ENCODE results near the gene SERPINA1. TPM values are rescaled to one million over a fixed set of nuclear protein-coding genes. Genes with fewer than 3 reads are reported as not detected.
"Not testable (repeated sequence)": the region's sequence is repeated elsewhere in the genome, so short reads cannot be mapped to it uniquely, and the experiment has no call there.

SERPINA1 gene
- total and polyA plus RNA-seq, 4 donors = 10,220 to 47,972 (median 25,583) TPM

DNA sequence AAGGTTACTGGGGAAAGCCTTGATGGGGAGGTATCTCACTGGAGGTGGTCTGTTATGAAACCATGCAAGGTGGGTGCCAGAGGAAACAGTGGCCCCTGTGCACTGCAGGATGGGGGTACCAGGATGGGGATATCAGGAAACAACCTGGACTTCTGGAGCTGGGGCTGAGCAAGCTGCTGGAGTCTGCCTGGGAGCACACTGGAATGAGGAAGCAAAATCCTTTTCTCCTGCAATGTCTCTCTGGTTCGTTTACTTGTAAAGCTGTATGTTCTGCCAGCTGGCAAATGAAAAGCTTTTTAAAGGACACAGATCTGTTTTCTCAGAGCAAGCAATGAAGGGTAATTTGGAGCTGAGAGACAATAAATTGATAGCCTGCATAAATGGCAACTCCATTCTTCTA is 23.2 kb upstream of the SERPINA1 start:
- no peaks in the 10 kb centered on the region for H3K36me3 ChIP-seq (ENCODE audit: control insufficient read depth in 4 of 4, insufficient read depth in 3 of 4, low read depth in 1 of 4, low read length in 3 of 4)
- no peaks in the 10 kb centered on the region for H3K9me3 ChIP-seq (ENCODE audit: control insufficient read depth in 4 of 4, low read length in 3 of 4)
- no peaks in the 10 kb centered on the region for H3K27me3 ChIP-seq (ENCODE audit: control insufficient read depth in 4 of 4, insufficient read depth in 4 of 4, low read length in 3 of 4)
- H3K4me1 ChIP-seq (ENCODE audit: control insufficient read depth in 4 of 4, insufficient read depth in 4 of 4, low read length in 3 of 4) = peaks cover 1 to 34% (median 29%) of the 10 kb centered on the region in 4 donors
- TF ChIP-seq GABPA (IDR thresholded peaks at IDR 0.05 in 1 of 2, conservative IDR thresholded peaks at IDR 0.05 in 1 of 2) (no peak), HNF4G (IDR thresholded peaks at IDR 0.05) (no peak), RAD21 (IDR thresholded peaks at IDR 0.05) (peak; percentile 36 to 52), TAF1 (conservative IDR thresholded peaks at IDR 0.05) (peak; percentile 58), YY1 (IDR thresholded peaks at IDR 0.05) (peak; percentile 62), RXRA (IDR thresholded peaks at IDR 0.05) (peak; percentile 10 to 64), JUND (IDR thresholded peaks at IDR 0.05) (peak in 1 of 2 donors; percentile 29), EGR1 (IDR thresholded peaks at IDR 0.05; ENCODE audit: low read depth in 2 of 2) (peak in 1 of 2 donors; percentile 25), HNF4A (conservative IDR thresholded peaks at IDR 0.05) (peak; percentile 49 to 58), FOXA2 (IDR thresholded peaks at IDR 0.05) (peak; percentile 5)
- TF ChIP-seq, protein P1, sequence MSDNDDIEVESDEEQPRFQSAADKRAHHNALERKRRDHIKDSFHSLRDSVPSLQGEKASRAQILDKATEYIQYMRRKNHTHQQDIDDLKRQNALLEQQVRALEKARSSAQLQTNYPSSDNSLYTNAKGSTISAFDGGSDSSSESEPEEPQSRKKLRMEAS (IDR thresholded peaks at IDR 0.05) = peak; percentile 39
- TF ChIP-seq, protein P2, sequence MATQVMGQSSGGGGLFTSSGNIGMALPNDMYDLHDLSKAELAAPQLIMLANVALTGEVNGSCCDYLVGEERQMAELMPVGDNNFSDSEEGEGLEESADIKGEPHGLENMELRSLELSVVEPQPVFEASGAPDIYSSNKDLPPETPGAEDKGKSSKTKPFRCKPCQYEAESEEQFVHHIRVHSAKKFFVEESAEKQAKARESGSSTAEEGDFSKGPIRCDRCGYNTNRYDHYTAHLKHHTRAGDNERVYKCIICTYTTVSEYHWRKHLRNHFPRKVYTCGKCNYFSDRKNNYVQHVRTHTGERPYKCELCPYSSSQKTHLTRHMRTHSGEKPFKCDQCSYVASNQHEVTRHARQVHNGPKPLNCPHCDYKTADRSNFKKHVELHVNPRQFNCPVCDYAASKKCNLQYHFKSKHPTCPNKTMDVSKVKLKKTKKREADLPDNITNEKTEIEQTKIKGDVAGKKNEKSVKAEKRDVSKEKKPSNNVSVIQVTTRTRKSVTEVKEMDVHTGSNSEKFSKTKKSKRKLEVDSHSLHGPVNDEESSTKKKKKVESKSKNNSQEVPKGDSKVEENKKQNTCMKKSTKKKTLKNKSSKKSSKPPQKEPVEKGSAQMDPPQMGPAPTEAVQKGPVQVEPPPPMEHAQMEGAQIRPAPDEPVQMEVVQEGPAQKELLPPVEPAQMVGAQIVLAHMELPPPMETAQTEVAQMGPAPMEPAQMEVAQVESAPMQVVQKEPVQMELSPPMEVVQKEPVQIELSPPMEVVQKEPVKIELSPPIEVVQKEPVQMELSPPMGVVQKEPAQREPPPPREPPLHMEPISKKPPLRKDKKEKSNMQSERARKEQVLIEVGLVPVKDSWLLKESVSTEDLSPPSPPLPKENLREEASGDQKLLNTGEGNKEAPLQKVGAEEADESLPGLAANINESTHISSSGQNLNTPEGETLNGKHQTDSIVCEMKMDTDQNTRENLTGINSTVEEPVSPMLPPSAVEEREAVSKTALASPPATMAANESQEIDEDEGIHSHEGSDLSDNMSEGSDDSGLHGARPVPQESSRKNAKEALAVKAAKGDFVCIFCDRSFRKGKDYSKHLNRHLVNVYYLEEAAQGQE (IDR thresholded peaks at IDR 0.05) = peak; percentile 41
- TF ChIP-seq, protein P3, sequence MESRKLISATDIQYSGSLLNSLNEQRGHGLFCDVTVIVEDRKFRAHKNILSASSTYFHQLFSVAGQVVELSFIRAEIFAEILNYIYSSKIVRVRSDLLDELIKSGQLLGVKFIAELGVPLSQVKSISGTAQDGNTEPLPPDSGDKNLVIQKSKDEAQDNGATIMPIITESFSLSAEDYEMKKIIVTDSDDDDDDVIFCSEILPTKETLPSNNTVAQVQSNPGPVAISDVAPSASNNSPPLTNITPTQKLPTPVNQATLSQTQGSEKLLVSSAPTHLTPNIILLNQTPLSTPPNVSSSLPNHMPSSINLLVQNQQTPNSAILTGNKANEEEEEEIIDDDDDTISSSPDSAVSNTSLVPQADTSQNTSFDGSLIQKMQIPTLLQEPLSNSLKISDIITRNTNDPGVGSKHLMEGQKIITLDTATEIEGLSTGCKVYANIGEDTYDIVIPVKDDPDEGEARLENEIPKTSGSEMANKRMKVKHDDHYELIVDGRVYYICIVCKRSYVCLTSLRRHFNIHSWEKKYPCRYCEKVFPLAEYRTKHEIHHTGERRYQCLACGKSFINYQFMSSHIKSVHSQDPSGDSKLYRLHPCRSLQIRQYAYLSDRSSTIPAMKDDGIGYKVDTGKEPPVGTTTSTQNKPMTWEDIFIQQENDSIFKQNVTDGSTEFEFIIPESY (IDR thresholded peaks at IDR 0.05) = no peak
- peak overlapping the region; percentile 62 to 77 for H3K27ac ChIP-seq (ENCODE audit: low read depth in 1 of 2, low read length in 2 of 2)
- no peak overlapping the region for H3K9ac ChIP-seq (ENCODE audit: low read depth in 1 of 2, low read length in 2 of 2)
- peak overlapping the region in 2 of 3 donors; percentile 15 to 31 for H3K4me3 ChIP-seq (ENCODE audit: low read depth in 1 of 3, low read length in 3 of 3)
- 9% methylated on average over 1 of the region's 1 CpG for WGBS
- no peak for DNase-seq (ENCODE audit: low spot score)

DNA sequence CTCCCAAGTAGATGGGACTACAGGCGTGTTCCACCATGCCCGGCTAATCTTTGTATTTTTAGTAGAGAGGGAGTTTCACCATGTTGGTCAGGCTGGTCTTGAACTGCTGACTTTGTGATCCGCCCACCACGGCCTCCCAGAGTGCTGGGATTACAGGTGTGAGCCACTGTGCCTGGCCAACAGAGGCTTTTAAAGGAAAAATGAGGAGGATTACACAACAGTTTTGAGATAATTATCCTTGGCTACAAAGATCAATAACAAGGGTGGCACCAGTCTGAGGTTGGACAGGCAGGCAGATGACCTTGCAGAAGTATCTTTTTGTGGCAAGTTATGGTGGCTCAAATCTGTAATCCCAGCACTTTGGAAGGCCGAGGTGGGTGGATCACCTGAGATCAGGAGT is 21.0 kb upstream of the SERPINA1 start:
- not testable (repeated sequence) for H3K36me3 ChIP-seq (ENCODE audit: control insufficient read depth in 4 of 4, insufficient read depth in 3 of 4, low read depth in 1 of 4, low read length in 3 of 4); H3K4me3 ChIP-seq (ENCODE audit: low read depth in 1 of 3, low read length in 3 of 3); H3K9me3 ChIP-seq (ENCODE audit: control insufficient read depth in 4 of 4, low read length in 3 of 4); H3K27me3 ChIP-seq (ENCODE audit: control insufficient read depth in 4 of 4, insufficient read depth in 4 of 4, low read length in 3 of 4); DNase-seq (ENCODE audit: low spot score); H3K9ac ChIP-seq (ENCODE audit: low read depth in 1 of 2, low read length in 2 of 2)
- 67% methylated on average over 5 of the region's 5 CpGs for WGBS
- H3K4me1 ChIP-seq (ENCODE audit: control insufficient read depth in 4 of 4, insufficient read depth in 4 of 4, low read length in 3 of 4) = peaks cover 1 to 34% (median 29%) of the 10 kb centered on the region in 4 donors
- TF ChIP-seq RXRA (IDR thresholded peaks at IDR 0.05) (peak; percentile 24 to 34), RAD21 (IDR thresholded peaks at IDR 0.05) (peak in 1 of 2 donors; percentile 12), HNF4A (conservative IDR thresholded peaks at IDR 0.05) (peak; percentile 26 to 39), SP1 (IDR thresholded peaks at IDR 0.05) (peak; percentile 32)
- peak overlapping the region in 1 of 2 donors; percentile 10 for H3K27ac ChIP-seq (ENCODE audit: low read depth in 1 of 2, low read length in 2 of 2)
